HG02840 (cell line): ENCODE measurements around the gene TEAD4.
"Not testable (repeated sequence)": the region's sequence is repeated elsewhere in the genome, so short reads cannot be mapped to it uniquely, and the experiment has no call there.

ENCODE experiments used
- ATAC-seq: cut with Tn5 transposase; IDR thresholded peaks from one replicate; pipeline ENCODE4 v1.9.1; 2021; ENCODE audit warnings: mild to moderate bottlenecking, moderate library complexity, moderate number of reproducible peaks; ENCODE audit not compliant: unreplicated experiment, low FRiP score

Gene TEAD4

DNA sequence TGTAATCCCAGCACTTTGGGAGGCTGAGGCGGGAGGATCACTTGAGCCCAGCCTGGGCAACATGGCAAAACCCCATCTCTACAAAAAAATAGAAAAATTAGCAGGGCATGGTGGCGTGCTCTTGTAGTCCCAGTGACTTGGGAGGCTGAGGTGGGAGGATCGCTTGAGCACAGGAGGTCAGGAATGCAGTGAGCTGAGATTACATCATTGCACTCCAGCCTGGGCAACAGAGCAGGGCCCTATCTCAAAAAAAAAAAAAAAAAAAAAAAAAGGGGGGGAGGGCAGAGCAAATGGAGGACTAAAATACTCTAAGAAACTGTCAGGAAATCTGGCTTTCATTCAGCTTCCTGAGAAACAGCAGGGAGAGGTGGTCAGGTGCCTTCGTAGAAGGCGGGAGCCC lies 86.3 kb downstream of the TEAD4 start:
- ATAC-seq: no peak

GRCh38 chr12:3045989-3046388 lies 86.8 kb downstream of the TEAD4 start:
- ATAC-seq: no peak

GRCh38 chr12:3046441-3047200 lies 87.4 kb downstream of the TEAD4 start:
- ATAC-seq: no peak

- no peak for ATAC-seq
Observed at GRCh38 chr12:3047961-3048360, 88.8 kb downstream of the TEAD4 start.

DNA sequence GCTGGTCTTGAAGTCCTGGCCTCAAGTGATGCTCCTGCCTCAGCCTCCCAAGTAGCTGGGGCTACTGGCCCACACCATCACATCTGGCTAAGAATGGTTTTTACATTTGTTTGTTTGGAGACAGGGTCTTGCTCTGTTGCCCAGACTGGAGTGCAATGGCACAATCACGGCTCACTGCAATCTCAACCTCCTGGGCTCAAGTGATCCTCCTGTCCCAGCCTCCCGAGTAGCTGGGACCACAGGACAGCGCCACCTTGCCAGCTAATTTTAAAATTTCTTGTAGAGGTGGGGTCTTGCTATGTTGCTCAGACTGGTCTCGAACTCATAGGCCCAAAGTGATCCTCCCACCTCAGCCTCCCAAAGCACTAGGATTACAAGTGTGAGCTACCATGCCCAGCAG lies 89.3 kb downstream of the TEAD4 start:
- no peak for ATAC-seq

DNA sequence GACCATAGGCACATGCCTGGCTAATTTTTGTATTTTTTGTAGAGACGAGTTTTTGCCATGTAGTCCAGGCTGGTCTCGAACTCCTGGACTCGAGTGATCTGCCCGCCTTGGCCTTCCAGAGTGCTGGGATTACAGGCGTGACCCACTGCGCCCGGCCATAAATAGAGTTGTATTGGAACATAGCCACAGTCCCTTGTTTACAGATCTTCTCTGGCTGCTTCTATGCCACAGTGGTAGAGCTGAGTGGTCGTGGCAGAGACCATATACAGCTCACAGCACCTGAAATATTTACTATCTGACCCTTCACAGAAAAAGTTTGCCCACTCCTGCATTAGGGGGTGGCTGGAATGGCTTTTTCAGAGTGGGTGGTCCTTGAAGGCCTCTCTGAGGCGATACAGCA lies 90.0 kb downstream of the TEAD4 start:
- no peak for ATAC-seq

- no peak for ATAC-seq
Observed at GRCh38 chr12:3049611-3050249, 90.5 kb downstream of the TEAD4 start.

- ATAC-seq: no peak
Observed at GRCh38 chr12:3054374-3054773, 95.2 kb downstream of the TEAD4 start.

DNA sequence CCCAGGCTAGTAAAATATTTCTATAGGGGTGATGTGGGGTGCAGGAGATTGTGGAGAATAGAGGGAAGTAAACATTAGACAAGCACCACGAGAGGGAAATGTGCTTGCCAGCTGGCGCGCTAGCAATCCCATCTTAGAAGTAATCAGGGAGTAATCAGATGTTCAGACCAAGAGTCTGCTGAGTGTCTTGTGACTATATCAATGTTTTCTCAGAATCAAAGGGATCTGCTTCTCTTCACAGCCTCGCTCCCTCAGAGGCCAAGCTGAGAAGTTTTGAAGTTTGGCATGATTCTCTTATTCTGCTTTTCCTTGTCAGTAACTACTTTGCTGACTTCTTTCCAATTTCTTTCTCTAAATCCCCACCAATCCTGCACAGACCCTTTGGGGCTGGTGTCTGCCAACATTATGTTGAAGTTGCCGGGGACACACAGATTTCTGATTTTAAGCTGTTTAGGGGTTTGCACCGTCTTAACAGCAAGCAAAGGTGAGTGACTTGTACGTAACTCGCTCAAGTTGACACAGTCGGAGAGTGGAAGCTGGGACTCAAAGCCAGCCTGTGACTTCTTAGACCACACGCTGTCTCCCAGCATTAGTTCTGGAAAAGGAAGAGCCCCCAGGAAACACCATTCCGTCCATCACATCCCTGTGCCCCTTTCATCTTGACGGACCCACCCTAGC lies 96.0 kb downstream of the TEAD4 start:
- ATAC-seq: no peak

DNA sequence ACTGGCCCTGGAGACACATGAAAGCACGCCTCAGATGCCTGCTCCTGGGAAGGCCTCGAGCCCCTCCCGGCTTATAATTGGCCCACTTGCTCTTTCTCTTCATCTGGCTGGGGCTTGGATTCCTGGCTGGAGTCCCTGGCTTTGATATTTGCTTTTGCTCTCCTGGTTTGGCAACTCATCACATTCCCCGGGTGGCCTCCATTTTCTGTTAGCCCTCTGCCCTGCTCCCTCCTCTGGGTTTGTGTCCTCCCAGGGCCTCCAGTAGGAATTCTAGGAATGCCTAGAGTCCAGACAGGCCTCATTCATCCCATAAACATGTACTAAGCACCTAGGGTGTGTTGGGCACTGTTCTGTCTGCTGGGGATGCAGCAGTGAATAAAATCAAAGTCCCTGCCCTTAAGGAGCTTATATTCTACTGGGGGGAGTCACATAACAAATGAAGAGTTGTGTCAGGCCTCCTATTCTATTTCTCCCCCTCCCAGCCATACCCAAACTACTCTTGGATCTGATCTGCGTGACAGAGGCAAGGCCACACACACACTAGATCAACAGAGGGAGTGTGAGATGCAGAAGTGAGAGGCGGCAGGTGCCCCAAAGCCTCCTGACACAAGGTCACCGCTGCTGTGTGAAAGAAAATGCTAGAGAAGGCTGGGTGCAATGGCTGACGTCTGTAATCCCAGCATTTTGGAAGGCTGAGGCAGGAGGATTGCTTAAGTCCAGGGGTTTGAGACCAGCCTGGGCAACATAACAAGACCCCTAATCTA lies 96.7 kb downstream of the TEAD4 start:
- no peak for ATAC-seq

GRCh38 chr12:3061059-3061458 lies 101.9 kb downstream of the TEAD4 start:
- no peak for ATAC-seq

- ATAC-seq: no peak
Observed at GRCh38 chr12:3061501-3062215, 102.5 kb downstream of the TEAD4 start.

DNA sequence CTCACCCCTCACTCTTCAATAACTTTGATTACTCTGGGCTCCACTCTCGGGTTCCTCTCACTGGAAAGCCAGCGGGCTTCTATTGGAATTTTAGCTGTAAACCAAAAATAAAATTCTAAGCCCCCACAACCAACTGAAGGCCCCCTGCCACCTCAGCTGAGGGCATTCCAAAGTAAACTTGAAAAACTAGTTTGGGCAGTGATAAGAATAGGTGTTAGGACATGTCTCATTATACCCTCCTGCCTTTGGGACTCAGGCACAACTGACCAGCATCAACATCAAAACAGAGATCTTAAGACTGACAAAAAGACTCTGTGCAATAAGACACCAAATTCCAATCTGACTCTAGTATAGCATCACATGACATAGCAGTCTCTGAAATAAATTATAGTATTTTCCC lies 106.1 kb downstream of the TEAD4 start:
- ATAC-seq: no peak

DNA sequence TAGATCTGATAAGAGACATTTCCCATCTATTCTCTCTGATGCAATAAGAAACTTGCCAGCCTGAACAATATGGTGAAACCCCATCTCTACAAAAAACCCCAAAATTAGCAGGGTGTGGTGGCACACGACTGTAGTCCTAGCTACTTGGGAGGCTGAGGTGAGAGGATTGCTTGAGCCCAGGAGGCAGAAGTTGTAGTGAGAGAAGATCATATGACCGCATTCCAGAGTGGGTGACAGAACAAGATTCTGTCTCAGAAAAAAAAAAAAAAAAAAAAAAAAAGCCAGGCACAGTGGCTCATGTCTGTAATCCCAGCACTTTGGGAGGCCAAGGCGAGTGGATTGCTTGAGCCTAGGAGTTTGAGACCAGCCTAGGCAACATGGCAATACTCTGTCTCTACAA lies 106.6 kb downstream of the TEAD4 start:
- ATAC-seq: not testable (repeated sequence)

DNA sequence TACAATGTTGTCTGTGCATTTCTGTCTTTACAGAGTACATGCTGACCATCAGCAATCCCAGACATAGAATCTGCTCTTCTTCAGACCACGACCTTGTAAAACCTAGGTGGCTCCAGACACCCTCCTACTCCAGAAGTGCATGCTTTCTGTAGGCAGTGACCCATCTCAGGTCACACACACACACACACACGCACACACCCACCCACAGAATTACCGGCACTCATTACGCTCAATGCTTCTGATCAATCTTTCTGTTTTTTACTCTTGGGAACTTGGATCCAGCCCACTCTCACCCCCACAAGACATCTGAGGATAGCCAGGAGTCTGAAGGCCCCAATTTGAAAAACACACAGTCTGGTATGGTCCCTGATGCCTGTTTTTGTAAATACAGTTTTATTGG lies 110.5 kb downstream of the TEAD4 start:
- ATAC-seq: no peak

- ATAC-seq: no peak
Observed at GRCh38 chr12:3071107-3071506, 111.9 kb downstream of the TEAD4 start.

DNA sequence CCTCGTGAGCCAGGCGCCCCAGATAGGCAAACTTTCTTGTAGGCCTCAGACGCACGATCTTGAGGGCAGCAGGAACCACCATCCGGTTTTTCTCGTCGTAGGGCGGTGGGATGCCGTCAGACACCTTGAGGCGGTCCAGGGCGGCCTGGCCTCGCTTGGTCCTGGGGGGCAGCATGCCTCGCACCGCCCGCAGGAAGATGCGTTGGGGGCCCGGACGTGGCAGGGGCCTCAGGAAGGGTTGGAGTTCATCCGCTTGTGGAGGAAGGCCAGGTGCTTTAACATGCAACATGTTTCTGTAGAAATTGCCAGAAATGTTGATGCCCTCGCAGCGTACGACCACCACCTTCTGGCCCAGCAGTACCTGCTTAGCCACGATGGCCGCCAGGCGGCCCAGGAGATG lies 112.5 kb downstream of the TEAD4 start:
- ATAC-seq: no peak

DNA sequence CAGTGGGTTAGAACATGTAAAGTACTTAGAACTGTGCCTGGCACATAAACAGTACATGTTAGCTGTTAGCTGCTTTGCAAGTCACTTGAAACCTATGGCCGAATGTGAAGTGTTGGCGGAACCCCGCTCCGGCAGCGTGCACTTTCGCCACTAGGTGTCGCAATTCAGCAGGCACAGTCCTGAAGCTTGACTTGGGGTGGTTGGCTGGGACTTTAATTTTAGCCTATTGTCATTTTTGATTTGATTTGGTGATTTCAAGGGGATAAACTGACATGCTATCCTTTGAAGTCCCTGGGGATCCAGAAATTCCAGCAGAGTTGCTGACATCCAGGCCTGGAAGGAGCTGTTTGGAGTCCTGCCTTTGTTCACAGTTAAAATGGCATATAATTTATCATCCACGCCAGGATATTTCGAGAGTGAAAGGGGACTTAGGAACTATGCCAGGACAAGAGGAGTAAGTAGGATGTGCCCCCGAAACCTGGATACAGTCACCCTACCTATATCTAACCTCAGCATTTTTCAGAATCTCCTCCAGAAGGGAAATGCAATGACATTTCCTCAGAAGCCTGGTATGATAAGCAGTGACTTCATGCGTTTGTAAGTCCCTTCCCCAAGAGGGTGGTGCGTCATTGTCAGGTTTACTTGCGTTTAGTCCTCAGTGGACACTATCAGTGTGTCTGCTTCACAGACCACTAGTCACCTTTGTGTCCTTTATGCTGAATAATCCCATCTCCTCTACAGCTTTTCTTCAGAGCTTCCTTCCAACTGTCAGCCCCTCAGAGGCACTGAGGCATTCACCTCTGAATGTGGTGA lies 114.4 kb downstream of the TEAD4 start:
- ATAC-seq: no peak

GRCh38 chr12:3075315-3075714 lies 116.1 kb downstream of the TEAD4 start:
- ATAC-seq: no peak
